SH-SY5Y (cell line): ENCODE measurements around the gene GABPA.

Experiments
- GATA2 ChIP-seq: IDR thresholded peaks from 2 replicates; pipeline ENCODE4 v1.6.1; 2011; ENCODE audit warnings: mild to moderate bottlenecking, low read depth, low read length
- GATA3 ChIP-seq: IDR thresholded peaks from 2 replicates; pipeline ENCODE4 v1.6.1; 2011; ENCODE audit warnings: low read depth, mild to moderate bottlenecking, low read length, moderate library complexity

DNA sequence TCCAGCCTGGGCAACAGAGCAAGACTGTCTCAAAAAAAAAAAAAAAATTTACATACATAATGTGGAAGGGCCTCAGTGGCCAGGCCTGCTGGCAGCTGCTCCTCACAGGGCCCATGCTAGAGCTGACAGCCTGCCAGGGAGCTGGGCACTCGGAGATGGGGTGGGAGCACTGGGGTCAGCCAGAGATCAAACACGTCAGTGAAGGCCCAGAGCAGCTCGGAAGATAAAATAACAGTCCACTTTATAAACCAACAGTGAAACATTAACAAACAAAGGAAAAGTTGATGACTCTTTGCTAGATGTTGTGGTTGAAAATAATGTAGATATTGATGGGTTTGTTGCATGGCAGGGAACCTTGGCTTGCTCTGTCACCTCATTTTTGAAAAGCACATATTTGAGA lies 42.8 kb upstream of the GABPA start:
- TF ChIP-seq GATA2: no peak
- no peak for TF ChIP-seq GATA3
